Upper lobe of left lung (tissue), 6 donors: ENCODE data around the gene ZNF423. TPM values are rescaled to one million over a fixed set of nuclear protein-coding genes. Genes with fewer than 3 reads are reported as not detected.

ENCODE experiments used
- ATAC-seq, 2 donors: fragments of 200-7000 bp; cut with Tn5 transposase; one replicate each; pipeline ENCODE4 v1.9.1; 2022; ENCODE audit warnings: mild to moderate bottlenecking in 2 of 2, moderate library complexity in 2 of 2; ENCODE audit not compliant: low FRiP score in 2 of 2
- DNase-seq, 2 donors: peaks; one replicate each; pipeline ENCODE4 v3.0.0-alpha.2; 2019 to 2020
- H3K27ac ChIP-seq, 4 donors: fragments of 200-600 bp; sonication (generic); one replicate each; pipeline ENCODE4 v1.5.1; 2016 to 2019
- H3K27me3 ChIP-seq, 4 donors: fragments of 200-600 bp; sonication (generic); one replicate each; pipeline ENCODE4 v1.5.1; 2017 to 2019
- H3K36me3 ChIP-seq, 4 donors: fragments of 200-600 bp; sonication (generic); one replicate each; pipeline ENCODE4 v1.5.1; 2016 to 2019
- H3K4me1 ChIP-seq, 4 donors: fragments of 200-600 bp; sonication (generic); one replicate each; pipeline ENCODE4 v1.5.1; 2018 to 2019
- H3K4me3 ChIP-seq, 4 donors: fragments of 200-600 bp; sonication (generic); one replicate each; pipeline ENCODE4 v1.5.1; 2017 to 2019; ENCODE audit warnings: mild to moderate bottlenecking in 2 of 4, moderate library complexity in 1 of 4
- H3K9me3 ChIP-seq, 4 donors: fragments of 200-600 bp; sonication (generic); one replicate each; pipeline ENCODE4 v1.5.1; 2018 to 2019
- CTCF ChIP-seq, 6 experiments: fragments of 450-650 bp in 4 of 6; fragments of 200-600 bp in 2 of 6; sonication (generic) in 2 of 6; IDR thresholded peaks; one replicate each; pipeline ENCODE4 v1.5.1; 2016 to 2019; ENCODE audit warnings: antibody characterized with exemption in 6 of 6
- EP300 ChIP-seq, 4 donors: sonication (generic); formaldehyde crosslinking; IDR thresholded peaks; one replicate each; pipeline ENCODE4 v1.5.1; 2017; ENCODE audit warnings: antibody characterized with exemption in 4 of 4, control low read depth in 2 of 4
- POLR2A ChIP-seq, 4 donors: fragments of 450-650 bp; IDR thresholded peaks; one replicate each; pipeline ENCODE4 v1.5.1; 2016 to 2017; ENCODE audit warnings: antibody characterized with exemption in 4 of 4, mild to moderate bottlenecking in 2 of 4
- POLR2AphosphoS5 ChIP-seq, 2 donors: sonication (generic); formaldehyde crosslinking; IDR thresholded peaks; one replicate each; pipeline ENCODE4 v1.5.1; 2017; ENCODE audit warnings: antibody characterized with exemption in 2 of 2
- WGBS, 2 donors: methylation state at CpG; one replicate each; pipeline ENCODE4 v1.1.5; 2017 to 2018; 5-methylcytosine and 5-hydroxymethylcytosine counted together
- total RNA-seq, 6 donors: library from RNA; depleted of rRNA in 4 of 6; stranded (reverse); fragments of >200 nt in 4 of 6; gene quantifications; one replicate each; pipeline versions ENCODE4 v1.1.0 to v1.2.1, GENCODE V29; 2016 to 2021
- donor health status: DM: no; HTN: no; CAD: no; lungs with moderate emphysema.
- donor health status: DM: no; HTN: yes; CAD: no; lungs with severe emphysema.

ZNF423 gene
- total RNA-seq, 6 donors from 2014 or later, result 4.1 to 11.4 (median 6.7) TPM

DNA sequence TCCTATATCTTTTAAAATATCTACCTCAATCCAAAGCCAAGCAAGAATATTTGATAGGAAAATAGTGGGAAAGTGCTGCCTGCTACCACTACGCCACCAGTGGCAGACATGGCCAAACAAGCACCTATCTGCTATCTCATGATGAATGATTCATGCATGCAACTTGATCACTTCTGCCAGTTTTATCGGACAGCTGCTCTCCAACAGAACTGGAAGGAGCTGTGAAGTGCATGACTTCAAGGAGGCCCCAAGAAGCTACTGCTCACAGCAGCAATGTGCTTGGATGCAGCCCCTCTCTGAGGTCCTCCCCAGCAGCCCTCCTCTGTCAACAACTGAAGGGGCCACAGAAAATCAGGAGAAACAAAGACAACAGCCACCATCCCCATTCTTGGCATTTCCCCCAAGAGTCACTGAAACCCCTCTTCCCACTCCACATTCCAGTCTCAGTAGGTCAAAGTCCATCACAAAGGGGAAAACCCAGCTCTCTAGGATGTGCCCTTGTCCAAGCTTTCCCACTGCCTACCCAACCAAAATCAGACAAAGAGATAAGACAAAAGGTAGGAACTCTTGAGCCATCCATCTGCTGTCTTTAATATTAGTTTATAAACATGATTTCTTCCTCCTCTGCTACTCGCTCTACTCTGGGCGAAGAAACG lies 267.1 kb downstream of the ZNF423 start:
- Histone ChIP-seq H3K9me3 (no peaks in the 10 kb centered on the region), H3K27me3 (no peaks in the 10 kb centered on the region), H3K4me1 (no peaks in the 10 kb centered on the region), H3K27ac (no peak overlapping the region), H3K36me3 (no peaks in the 10 kb centered on the region), H3K4me3 (no peak overlapping the region)
- 88% methylated on average over 5 of the region's 5 CpGs for WGBS, 2 donors
- ATAC-seq (no peak), DNase-seq (peak in 1 of 2 donors; percentile 11)
- no peak for TF ChIP-seq POLR2AphosphoS5 (IDR thresholded peaks at IDR 0.05)

DNA sequence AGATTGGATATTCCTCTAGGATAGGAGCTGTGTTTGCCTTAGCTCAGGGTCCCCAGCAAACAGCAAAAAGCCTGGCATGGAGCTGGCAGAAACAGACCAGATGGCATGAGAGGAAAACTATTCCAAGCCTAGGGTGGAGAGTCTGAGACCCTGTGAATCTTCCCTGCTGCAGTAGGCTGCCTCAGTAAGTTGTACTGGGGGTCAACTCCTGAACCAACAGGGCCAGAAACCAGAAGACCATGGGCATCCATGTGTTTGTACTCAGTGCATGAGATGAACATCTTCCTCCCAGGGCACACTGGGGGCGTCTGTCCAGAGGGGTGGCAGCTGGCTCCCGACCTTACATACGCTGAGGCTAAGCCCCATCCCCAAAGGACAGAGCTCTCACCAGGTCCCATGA lies 267.9 kb downstream of the ZNF423 start:
- Histone ChIP-seq H3K4me3 (no peak overlapping the region), H3K27ac (no peak overlapping the region), H3K27me3 (no peaks in the 10 kb centered on the region), H3K4me1 (no peaks in the 10 kb centered on the region), H3K9me3 (no peaks in the 10 kb centered on the region), H3K36me3 (no peaks in the 10 kb centered on the region)
- DNase-seq (peak in 1 of 2 donors; percentile 2), ATAC-seq (no peak)
- WGBS, 2 donors, result 93 to 100% methylated on average over 2 to 3 of the region's 3 CpGs
- TF ChIP-seq CTCF (IDR thresholded peaks at IDR 0.05) (no peak), POLR2A (IDR thresholded peaks at IDR 0.05) (no peak), EP300 (IDR thresholded peaks at IDR 0.05) (no peak), POLR2AphosphoS5 (IDR thresholded peaks at IDR 0.05) (no peak)

GRCh38 chr16:49587511-49587910 lies 268.4 kb downstream of the ZNF423 start:
- H3K36me3 ChIP-seq, result no peaks in the 10 kb centered on the region
- ATAC-seq (peak in 1 of 2 donors; percentile 8), DNase-seq (no peak)
- H3K27me3 ChIP-seq, result no peaks in the 10 kb centered on the region
- H3K4me3 ChIP-seq, result no peak overlapping the region
- no peak overlapping the region for H3K27ac ChIP-seq
- TF ChIP-seq POLR2AphosphoS5 (IDR thresholded peaks at IDR 0.05), result no peak
- no peak for TF ChIP-seq EP300 (IDR thresholded peaks at IDR 0.05)
- no peak for TF ChIP-seq CTCF (IDR thresholded peaks at IDR 0.05)
- TF ChIP-seq POLR2A (IDR thresholded peaks at IDR 0.05), result no peak
- H3K9me3 ChIP-seq, result no peaks in the 10 kb centered on the region
- WGBS, 2 donors, result 88 to 94% methylated on average over 1 of the region's 1 CpG
- no peaks in the 10 kb centered on the region for H3K4me1 ChIP-seq

DNA sequence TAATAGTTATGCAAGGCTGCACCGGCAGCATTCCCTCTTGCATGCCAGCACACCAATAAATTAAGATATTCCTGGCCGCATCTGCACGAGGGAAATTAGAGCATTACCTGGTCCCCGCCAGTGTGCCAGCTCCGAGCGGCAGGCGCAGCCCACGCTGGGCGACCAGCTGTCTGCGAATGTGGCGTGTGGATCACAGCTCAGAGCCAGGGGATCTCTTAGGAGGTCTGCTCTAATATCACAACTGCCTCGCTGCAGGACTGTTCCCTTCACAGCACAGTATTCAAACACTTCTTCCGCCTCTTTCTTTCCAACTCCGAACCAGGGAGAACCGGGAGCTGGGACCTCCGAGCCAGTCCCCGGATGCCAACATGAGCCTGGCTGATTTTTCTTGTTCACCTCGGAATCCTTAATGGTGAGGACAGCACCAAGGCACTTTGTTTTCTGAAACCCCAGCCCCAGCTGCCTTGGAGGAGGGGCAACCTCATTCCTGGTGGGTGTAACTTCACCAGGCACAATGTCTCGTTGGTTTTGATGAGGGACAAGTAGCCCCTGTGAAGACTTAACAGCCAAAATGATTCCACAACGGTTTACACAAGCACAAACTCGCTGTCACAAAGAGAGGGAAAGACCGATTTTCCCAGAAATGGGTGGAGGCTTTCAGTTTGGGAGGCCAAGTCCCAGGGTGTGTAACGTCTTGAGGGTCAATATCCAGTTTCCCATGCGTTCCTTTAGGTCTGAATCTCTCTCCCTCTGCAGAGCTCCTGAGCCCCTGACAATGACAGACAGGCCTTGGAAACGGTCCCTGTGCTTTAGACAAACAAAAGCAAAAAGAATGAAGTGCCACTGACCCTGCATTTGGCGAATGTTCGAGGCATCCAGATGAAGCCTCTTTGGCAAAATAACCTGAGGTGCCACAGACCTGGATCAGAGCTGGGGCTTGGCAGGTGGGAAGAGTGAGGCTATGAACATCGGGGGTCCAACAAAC lies 269.2 kb downstream of the ZNF423 start:
- no peaks in the 10 kb centered on the region for H3K4me1 ChIP-seq
- H3K36me3 ChIP-seq, result no peaks in the 10 kb centered on the region
- H3K27me3 ChIP-seq, result no peaks in the 10 kb centered on the region
- DNase-seq (peak in 1 of 2 donors; percentile 9), ATAC-seq (no peak)
- H3K4me3 ChIP-seq, result no peak overlapping the region
- no peak overlapping the region for H3K27ac ChIP-seq
- WGBS, 2 donors, result 78 to 80% methylated on average over 28 of the region's 28 CpGs
- no peaks in the 10 kb centered on the region for H3K9me3 ChIP-seq
- no peak for TF ChIP-seq POLR2AphosphoS5 (IDR thresholded peaks at IDR 0.05)
- no peak for TF ChIP-seq CTCF (IDR thresholded peaks at IDR 0.05)
- no peak for TF ChIP-seq POLR2A (IDR thresholded peaks at IDR 0.05)
- no peak for TF ChIP-seq EP300 (IDR thresholded peaks at IDR 0.05)

GRCh38 chr16:49585143-49585832 lies 270.6 kb downstream of the ZNF423 start:
- no peak for TF ChIP-seq POLR2AphosphoS5 (IDR thresholded peaks at IDR 0.05)
- TF ChIP-seq POLR2A (IDR thresholded peaks at IDR 0.05), result no peak
- no peak for TF ChIP-seq CTCF (IDR thresholded peaks at IDR 0.05)
- TF ChIP-seq EP300 (IDR thresholded peaks at IDR 0.05), result no peak
- no peak for DNase-seq

More at GRCh38 chr16:49585143-49585832, 270.6 kb downstream of the ZNF423 start:
- H3K4me3 ChIP-seq, result no peak overlapping the region
- no peaks in the 10 kb centered on the region for H3K27me3 ChIP-seq
- no peak for ATAC-seq
- H3K36me3 ChIP-seq, result no peaks in the 10 kb centered on the region
- H3K27ac ChIP-seq, result no peak overlapping the region
- no peaks in the 10 kb centered on the region for H3K4me1 ChIP-seq
- WGBS, 2 donors, result 92 to 95% methylated on average over 9 to 10 of the region's 11 CpGs
- H3K9me3 ChIP-seq, result no peaks in the 10 kb centered on the region
